GDM1 (cell line): ENCODE results near the gene GEMIN7.
A peak's percentile ranks its signal among the peaks of the same experiment; 100 is the strongest.
"Not testable (repeated sequence)": the region's sequence is repeated elsewhere in the genome, so short reads cannot be mapped to it uniquely, and the experiment has no call there.

Experiments used
- DNase-seq: peaks from one replicate; lab custom pipeline; 2025; lab: John Stamatoyannopoulos, UW

GEMIN7 gene

DNA sequence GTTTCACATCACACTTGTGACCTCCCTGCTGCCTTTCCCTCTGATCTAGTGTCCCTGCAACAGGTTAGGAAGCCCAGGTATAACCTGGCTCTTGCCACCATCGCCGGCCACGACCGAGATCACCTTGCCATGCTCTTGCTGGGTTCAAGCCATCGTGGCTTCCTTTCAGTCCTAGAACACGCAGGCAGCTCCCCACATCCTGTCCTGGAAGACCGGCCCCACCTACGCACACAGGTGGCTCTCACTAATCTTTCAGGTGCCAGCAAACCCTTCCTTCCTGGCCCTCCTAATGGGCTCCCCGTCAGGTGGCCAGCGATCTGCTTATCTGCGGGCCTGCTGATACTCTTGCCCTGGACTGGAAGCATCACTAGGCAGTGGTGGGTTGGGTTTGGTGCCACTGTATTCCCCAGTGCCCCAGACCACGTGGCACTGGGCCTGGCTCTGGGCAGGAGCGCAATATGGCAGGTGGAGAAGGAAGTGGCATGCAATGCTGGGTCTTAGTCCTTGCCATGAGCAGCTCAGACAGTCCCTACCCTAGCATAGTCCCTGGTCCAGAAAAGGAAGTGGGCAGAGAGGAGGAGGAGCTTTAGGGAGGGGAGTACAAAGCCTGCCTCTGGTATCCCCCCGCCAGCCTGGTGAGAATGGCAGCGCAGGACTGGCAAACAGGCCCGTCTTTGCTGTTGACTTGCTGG lies 25.7 kb downstream of the GEMIN7 start:
- DNase-seq = no peak

DNA sequence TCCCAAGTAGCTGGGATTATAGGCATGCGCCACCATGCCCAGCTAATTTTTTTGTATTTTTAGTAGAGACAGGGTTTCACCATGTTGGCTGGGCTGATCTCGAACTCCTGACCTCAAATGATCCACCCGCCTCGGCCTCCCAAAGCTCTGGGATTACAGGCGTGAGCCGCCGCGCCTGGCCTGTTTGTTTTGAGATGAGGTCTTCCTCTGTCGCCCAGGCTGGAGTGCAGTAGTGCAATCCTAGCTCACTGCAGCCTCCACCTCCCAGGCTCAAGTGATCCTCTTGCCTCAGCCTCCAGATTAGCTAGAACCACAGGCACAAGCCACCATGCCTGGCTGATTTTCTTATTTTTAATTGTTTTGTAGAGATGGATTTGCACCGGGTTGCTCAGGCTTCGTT lies 27.3 kb downstream of the GEMIN7 start:
- DNase-seq = not testable (repeated sequence)

DNA sequence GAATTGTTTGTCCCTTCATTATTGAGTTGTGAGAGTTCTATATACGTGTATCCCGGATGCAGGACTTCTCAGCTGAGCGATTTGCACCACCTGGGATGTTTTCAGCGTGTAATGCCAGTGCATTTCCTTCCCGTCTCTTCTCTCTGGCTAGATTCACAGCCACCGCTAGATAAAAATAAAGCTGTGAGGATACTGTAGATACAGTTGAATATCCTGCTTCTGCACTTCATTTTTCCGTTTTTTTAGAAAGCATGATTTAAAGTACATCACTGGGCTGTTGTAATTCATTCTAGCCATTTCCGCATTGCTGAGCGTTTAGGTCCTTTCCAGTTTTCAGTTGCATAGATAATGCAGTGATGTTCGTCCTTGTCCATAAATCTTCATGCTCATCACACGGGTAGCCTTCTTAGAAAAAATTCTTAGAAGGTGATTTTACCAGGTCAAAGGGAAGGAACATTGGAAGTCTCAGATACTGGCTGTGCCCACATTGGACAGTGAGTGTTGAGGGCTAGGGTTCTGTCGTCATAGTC lies 28.6 kb downstream of the GEMIN7 start:
- DNase-seq = no peak

DNA sequence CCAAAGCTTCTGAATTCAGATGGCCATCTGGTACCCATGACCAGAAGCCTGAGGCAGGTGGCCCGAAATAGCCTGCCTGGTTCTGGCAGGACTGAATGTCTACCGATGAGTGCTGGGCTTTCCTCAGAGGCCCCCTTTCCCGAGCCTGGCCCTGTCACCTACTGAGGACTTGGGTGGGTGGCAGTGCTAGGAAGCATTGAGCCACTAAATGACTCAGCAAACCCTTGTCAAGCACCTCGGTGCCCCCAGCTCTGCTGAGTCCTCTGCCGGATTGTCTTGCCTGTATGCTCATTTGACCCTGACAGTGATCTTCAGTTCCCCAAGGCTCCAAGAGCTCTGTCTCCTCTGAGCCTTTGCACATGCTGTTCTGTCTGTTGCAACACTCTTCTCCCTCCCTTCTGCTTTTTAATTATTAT lies 31.8 kb downstream of the GEMIN7 start:
- no peak for DNase-seq

DNA sequence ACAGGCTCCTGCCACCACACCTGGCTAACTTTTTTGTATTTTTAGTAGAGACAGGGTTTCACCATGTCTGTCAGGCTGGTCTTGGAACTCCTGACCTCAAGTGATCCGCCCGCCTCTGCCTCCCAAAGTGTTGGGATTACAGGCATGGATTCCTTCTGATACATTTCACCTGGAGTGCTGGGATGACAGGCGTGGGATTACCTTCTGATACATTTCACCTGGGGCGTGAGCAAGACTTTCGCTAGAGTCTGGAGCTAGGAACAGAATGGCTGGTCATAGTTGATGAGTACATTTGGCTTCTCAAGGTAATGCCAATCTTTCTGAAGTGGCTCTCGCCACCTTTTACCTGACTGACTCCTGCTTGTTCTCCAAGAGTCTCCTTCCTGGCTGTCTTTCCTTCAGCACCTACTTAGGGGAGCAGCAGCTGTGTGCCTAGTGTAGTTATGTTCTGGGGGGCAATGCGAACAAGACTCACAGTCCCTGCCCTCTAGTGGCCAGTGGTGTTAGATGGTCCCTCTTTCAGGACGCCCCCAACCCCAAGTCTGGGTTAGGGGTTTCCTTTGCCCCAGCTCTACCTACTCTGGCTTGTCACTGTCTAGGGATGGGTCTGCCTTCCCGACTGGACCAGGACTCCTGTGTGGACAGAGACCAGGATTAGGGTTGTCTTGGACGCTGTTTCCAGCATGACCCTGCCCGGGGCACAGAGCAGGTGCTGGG lies 33.2 kb downstream of the GEMIN7 start:
- no peak for DNase-seq

DNA sequence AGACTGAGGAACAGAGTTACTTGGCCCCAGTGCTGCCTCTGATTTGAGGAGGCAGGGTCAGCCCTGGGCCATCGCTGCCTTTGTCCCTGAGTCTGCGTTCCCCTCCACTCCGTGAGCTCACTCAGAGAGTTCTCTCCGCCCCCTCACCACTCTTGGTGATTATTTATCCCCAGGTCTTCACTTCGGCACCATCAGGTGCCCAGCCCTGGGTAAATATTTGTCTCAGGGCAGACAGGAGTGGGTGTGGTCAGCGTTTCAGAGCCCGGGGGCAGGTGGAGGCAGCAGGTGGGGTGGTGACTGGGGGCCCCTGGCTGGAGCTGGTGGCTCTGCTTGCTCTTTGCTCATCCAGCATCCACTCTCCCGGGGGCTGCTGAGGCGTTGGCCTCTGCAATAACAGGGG lies 34.6 kb downstream of the GEMIN7 start:
- DNase-seq = no peak

DNA sequence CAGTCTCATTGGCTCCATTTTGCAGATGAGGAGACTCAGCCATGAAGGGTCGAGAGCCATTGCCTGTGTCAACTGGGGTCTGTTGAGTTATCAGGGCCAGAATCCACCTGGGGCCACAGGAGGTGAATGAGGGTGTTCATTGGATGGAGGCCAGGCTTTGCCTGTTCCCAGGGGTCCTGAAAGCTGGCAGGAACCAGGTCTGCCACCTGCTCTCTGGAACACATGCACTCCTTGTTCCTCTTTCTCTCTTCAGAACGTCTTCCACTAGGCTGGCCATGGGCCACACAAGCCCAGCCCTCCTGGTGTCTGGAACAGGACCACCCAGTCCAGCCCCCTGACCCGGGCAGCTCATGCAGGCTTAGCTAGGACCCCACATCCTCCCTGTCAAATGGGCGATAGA lies 35.1 kb downstream of the GEMIN7 start:
- DNase-seq = no peak

DNA sequence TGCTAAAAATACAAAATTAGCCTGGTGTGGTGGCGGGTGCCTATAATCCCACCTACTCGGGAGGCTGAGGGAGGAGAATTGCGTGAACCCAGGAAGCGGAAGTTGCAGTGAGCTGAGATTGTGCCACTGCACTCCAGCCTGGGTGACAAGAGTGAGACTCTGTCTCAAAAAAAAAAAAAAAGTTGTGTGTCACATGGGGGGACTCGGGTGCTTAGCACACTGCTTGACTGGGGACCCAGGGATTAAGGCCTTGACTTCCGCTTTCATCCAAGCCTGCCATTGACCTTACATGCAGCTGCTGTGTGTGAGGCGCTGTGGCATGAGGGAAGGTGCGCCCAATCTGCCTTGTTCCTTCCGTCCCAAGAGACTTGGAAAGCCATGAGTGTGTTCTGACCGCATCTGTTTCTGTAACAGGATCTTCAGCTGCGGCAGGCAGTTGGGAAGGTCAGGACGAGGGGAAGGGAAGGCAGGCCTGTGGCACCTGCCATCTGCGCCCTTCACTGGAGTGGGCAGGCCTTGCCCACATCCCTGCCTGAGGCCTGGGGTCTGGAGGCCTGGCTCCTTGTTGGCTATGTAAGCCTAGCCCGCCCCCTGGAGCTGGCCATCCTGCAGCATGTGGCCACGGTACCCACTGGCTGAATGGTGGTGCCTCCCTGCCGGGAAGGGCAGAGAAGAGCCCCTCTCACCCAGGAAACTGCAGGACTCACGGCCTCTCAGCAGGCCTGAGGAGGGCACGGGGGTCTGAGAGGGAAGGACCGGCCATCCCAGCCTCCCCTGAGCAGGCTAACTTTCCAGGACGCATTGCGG lies 37.0 kb downstream of the GEMIN7 start:
- no peak for DNase-seq

DNA sequence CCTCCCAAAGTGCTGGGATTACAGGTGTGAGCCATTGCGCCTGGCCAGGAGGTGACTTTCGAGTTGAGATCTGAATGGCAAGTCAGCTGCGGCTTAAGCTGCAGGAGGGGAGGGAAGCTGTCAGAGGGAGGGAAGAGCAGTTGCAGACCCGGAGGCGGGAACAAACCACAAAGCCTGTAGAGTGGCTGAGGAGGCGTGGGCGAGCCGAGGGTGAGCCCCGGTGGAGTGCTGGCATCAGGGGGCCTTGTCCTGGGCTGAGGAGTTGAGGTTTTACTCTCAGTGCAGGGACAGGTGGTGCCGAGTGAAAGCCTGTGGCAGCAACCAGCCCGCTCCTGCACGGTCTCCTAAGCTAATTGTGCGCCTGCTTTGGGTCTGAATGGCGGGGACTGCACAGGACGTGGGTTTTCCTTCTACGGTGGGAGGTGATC lies 38.1 kb downstream of the GEMIN7 start:
- DNase-seq = peak; percentile 74

DNA sequence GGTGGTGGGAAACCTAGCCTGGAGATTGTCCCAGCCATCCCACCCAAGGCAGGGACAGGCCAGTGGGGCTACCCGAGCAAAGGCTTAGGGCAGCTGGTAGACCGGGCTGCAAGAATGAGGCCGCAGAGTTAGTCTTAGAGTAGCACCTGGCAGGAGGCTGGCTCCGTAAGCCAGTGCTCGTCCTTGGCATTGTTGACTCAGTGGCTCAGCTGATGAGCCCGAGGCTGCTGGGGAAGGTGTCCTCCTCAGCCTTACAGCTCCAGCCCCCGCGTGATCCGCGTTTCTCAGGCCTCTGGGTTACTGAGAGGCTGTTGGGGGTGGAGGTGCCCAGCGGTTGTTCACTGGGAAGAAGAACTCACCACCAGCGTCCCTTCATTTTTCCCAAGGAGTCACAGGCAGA lies 38.6 kb downstream of the GEMIN7 start:
- no peak for DNase-seq

DNA sequence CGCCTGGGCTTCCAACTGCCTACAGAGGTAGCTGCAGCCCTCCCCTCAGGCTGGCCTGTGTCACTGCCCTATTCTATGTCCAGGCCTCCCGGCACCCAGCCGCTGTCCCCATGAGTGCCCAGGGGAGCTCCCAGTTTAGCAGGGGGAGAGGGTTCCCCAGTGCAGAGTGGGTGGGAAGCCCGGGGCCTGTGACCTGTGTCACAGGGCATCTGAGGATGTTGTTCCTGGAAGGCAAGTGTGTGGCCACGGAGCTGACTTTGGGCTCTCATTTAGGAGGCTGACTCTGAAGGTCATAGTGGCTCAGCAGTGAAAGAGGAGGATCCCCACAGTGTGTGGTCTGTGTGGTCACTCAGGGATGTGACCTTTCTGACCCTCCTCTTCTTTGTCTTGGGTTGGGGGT lies 39.0 kb downstream of the GEMIN7 start:
- no peak for DNase-seq

DNA sequence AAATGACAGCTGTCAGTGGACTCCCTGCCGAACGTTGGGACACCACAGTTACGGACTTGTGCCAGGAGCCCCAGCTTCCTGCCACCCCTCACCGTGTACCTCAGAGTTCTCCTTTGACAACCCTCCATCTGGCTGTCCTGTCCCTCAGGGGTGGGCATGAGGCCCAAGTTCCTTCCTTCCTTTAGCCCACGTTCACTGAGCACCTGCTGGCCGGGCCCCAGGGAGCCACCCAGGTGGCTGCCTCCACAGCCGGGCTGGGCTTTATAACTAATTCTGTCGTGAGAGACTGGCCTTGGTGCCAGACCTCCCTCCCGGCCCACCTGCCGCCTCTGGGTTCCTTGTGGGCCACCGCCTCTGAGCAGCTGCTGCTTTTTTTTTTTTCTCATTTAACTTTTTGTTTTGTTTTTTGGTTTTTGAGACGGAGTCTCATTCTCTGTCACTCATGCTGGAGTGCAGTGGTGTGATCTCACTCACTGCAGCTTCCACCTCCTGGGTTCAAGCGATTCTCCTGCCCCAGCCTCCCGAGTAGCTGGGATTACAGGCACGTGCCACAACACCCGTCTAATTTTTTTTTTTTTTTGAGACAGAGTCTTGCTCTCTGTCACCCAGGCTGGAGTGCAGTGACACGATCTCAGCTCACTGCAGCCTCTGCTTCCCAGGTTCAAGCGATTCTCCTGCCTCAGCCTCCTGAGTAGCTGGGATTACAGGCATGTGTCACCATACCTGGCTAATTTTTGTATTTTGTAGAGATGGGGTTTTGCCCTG lies 39.7 kb downstream of the GEMIN7 start:
- DNase-seq = not testable (repeated sequence)

DNA sequence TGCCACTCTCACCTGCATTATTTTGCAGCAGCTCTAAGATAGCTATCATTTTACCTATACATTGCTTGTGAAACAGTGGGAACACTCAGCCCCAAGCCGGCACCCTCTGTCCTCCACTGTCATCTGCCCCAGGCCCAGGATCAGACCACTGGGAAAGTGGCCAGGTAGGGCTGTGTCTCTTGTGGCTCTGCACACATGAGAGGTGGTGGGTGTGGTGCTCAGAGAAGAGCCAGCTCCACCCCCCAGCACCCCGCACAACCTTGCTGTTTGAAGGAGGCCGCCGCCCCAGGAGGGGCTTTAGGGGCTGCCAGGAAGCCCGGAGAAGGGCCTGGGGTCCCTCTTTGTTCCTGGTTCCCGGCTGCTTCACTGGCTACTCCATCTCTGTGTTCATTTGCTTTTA lies 40.5 kb downstream of the GEMIN7 start:
- DNase-seq = no peak

DNA sequence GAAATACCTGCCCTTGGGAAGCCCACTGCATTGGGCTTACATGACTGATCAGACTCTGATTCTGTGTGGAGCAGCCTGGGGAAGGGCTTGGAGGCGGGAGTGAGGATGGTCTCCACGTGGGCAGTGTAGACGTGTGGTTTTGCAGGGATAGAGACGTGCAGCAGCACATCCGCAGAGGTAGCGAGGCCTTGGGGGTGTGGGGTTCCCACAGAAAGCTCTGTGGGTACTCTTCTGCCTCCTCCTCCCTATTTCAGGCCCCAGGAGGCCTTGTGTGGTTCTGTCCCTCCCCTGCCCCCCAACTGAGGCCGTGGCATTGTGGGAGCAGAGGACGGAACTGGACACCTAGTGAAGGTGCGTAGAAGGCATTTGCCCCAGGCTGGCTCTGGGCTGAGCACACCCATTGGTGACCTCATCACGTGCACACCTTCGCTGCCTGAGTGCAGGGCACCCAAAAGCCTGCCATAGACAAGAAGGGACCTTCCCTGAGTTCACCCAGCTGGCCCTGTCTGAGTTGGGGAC lies 42.8 kb downstream of the GEMIN7 start:
- no peak for DNase-seq

DNA sequence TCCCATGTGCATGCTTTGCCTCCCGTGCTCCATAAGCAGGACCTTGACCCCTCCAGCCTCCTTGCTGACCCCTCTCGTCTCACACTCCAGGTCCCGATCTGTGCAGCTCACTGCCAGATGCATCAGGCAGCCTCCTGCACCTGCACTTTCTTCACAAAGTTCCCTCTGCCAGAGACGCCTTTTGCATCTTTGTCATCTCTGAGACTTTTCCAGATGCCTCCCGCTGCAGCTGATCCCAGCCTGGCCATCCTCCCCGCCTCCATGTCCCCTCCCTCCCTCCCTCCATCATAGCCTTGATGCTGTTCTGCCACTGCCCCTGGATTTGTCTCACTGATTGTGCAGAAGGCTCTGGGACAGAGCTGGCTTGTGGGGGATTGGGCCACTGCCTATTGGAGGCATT lies 43.8 kb downstream of the GEMIN7 start:
- no peak for DNase-seq

DNA sequence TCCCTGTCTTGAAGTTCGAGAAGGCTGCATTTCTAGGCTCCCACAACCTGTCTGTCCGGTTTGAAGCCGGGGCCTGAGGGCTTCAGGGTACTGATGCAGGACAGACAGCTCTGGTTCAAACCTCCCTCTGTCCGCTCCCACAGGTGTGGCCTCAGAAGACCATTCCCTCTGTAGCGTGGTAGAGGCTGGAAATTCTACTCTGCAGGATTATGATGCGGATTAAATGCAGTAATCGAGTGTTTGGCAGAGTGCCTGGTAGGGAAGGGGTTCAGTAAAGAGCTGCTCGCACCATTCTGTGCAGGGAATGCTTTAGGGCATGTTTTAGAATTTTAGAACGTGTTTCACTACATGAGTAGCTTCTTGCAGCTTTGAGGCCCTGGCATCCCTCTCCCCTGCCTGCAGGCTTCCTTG lies 44.4 kb downstream of the GEMIN7 start:
- DNase-seq = no peak

DNA sequence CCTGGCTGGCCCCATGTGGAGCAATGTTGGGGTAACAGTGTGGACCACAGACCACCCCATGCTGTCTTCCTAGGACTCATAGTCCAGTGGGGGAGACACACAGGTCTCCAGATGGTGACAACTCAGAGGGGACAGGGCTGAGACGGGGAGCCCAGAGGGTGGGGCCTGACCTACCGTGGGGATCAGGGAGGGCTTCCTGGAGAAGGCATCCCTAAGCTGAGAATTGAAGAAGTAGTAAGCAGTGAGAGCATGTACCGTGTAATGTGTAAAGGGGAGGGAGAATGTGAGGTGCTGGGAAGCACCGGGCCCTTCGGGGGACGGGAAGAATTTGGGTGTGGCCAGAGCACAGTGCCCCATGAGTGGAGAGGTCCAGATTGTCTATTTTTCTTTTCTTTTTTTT lies 45.0 kb downstream of the GEMIN7 start:
- no peak for DNase-seq

DNA sequence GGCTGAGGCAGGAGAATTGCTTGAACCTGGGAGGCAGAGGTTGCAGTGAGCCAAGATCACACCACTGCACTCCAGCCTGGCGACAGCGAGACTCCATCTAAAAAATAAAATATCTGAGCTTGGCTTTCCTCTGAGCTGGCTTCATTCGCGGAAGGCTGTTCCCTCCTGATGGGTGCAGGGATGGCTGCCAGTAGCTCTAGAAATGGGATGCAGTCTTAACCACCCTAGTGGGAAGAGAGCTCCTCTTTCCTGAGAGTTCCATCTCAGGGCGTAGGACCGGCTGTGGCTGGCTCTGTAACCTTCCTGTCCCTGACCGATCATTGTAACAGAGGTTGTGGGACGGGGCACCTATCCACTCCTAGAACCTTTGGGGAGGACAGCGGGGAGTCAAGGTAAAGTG lies 46.3 kb downstream of the GEMIN7 start:
- no peak for DNase-seq

DNA sequence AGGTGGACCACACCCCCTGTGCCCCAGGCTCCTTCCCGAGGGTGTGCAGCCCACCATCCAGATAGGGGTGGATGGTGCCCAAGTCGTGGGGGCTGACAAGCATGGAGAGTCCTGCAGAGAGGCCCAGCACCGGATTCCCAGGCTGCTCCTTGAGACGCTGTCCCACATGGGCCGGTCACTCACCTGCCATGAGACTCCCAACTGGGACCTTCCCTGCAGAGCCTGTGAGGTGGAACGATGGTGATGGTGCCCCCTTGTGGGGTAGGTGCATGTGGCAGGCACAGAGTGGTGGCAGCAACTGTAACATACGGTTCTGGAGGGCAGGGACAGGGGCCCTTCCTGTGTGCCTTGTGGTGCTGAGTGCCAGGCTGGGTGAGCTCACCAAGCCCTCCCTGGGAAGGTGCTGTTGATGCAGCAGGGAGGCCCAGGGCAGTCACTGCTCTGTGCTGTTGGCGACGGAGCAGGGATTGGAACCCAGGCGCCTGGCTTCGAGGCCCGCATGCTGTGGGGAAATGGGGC lies 47.0 kb downstream of the GEMIN7 start:
- peak; percentile 58 for DNase-seq

DNA sequence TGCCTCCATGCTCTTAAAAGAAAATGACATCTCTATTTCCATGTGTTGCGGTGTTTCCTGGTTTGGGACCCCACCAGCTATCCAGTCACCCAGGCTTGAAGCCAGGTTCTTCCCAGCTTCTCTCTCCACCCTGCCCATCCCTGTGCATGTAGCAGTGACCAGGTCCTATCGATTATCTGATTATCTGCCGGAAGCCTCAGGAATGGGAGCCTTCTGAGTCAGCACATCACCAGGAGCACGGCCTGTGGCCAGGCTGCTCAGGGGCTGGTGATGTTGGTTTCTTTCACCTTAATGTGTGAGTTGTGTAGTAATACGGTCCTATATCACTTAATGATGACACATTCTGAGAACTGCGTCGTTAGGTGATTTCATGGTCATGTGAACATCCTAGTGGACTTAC lies 47.6 kb downstream of the GEMIN7 start:
- DNase-seq = no peak

DNA sequence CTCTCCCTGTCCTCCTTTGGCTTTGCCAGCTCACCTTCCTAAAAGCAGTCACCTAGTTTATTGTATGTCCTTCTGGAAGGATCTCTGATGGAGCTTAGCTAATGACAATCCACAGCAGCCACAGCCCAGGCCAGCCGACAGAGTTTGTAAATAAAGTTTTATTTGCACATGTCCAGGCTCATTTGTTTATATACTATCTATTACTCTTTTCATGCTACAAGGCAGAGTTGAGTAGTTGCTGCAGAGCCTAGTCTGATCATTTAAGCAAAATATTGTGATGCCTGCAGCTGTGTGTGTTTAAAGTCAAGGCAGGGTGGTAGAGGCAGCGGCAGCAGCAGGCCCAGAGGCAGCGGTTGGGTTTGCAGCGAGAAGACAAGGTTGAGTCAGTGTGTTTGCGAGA lies 49.1 kb downstream of the GEMIN7 start:
- no peak for DNase-seq

DNA sequence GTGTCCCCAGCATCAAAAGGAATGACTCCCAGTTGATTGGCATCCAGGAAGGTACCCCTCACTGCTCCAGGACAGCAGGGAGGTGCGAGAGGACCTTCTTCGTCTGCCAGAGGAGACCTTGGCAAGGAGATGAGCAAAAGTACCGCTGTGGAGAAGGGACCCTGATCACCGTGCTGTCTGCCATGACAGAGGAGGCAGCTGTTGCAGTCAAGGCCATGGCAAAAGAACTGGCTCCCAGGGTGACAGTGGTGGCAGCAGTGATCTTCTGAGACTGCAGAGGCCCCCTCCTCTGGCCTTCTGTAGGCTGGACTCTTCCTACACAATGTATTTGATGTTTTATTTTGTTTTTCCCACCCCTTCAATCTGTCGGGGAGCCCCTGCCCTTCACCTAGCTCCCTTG lies 49.7 kb downstream of the GEMIN7 start:
- no peak for DNase-seq
